Trophoblast cell (in vitro differentiated cells and primary cell): ENCODE results near the gene NALCN.

Source experiments
- DNase-seq, 2 donors: peaks; one replicate each; pipeline ENCODE4 v3.0.0-alpha.2; 2016
- H2AFZ ChIP-seq: 2 replicates; pipeline ENCODE4 v1.6.1; 2013; ENCODE audit warnings: low read length, moderate library complexity, mild to moderate bottlenecking; ENCODE audit not compliant: insufficient read depth, poor library complexity
- H2AK5ac ChIP-seq: 2 replicates; pipeline ENCODE4 v1.6.1; 2013; ENCODE audit warnings: mild to moderate bottlenecking, low read length
- H2BK120ac ChIP-seq: 2 replicates; pipeline ENCODE4 v1.6.1; 2013; ENCODE audit warnings: low read length, mild to moderate bottlenecking, moderate library complexity; ENCODE audit not compliant: insufficient read depth, poor library complexity
- H2BK12ac ChIP-seq: 2 replicates; pipeline ENCODE4 v1.6.1; 2013; ENCODE audit warnings: mild to moderate bottlenecking, low read length, moderate library complexity
- H2BK5ac ChIP-seq: 2 replicates; pipeline ENCODE4 v1.6.1; 2013; ENCODE audit warnings: low read length, low read depth, moderate library complexity, mild to moderate bottlenecking; ENCODE audit not compliant: poor library complexity
- H3K14ac ChIP-seq: 2 replicates; pipeline ENCODE4 v1.6.1; 2013; ENCODE audit warnings: mild to moderate bottlenecking, low read length
- H3K18ac ChIP-seq: 2 replicates; pipeline ENCODE4 v1.6.1; 2013; ENCODE audit warnings: mild to moderate bottlenecking, low read length
- H3K23ac ChIP-seq: 2 replicates; pipeline ENCODE4 v1.6.1; 2013; ENCODE audit warnings: low read length
- H3K27ac ChIP-seq: 2 replicates; pipeline ENCODE4 v1.5.1; 2013; ENCODE audit warnings: low read depth, mild to moderate bottlenecking, inconsistent platforms, low read length, moderate library complexity
- H3K27me3 ChIP-seq: 2 replicates; pipeline ENCODE4 v1.6.1; 2013; ENCODE audit warnings: inconsistent platforms, mild to moderate bottlenecking, low read length, moderate library complexity; ENCODE audit not compliant: insufficient read depth
- H3K36me3 ChIP-seq, 2 experiments: 1 replicate in 1 of 2; 2 replicates in 1 of 2; pipeline ENCODE4 v1.6.1; 2013; ENCODE audit warnings: low read length in 2 of 2, mild to moderate bottlenecking in 2 of 2, moderate library complexity in 1 of 2; ENCODE audit not compliant: insufficient read depth in 2 of 2, control insufficient read depth in 1 of 2
- H3K4ac ChIP-seq: 2 replicates; pipeline ENCODE4 v1.6.1; 2013; ENCODE audit warnings: low read depth, mild to moderate bottlenecking, low read length, moderate library complexity
- H3K4me1 ChIP-seq, 2 experiments: 1 replicate in 1 of 2; 2 replicates in 1 of 2; pipeline ENCODE4 v1.6.1; 2013; ENCODE audit warnings: low read length in 2 of 2, mild to moderate bottlenecking in 2 of 2, moderate library complexity in 1 of 2; ENCODE audit not compliant: insufficient read depth in 2 of 2, control insufficient read depth in 1 of 2
- H3K4me2 ChIP-seq: 2 replicates; pipeline ENCODE4 v1.6.1; 2013; ENCODE audit warnings: inconsistent platforms, mild to moderate bottlenecking, low read length, moderate library complexity
- H3K4me3 ChIP-seq: 2 replicates; pipeline ENCODE4 v1.5.1; 2013; ENCODE audit warnings: mild to moderate bottlenecking, low read depth, low read length, inconsistent platforms
- H3K79me1 ChIP-seq: one replicate; pipeline ENCODE4 v1.6.1; 2013; ENCODE audit warnings: low read length
- H3K79me2 ChIP-seq: 2 replicates; pipeline ENCODE4 v1.6.1; 2013; ENCODE audit warnings: low read length, mild to moderate bottlenecking; ENCODE audit not compliant: control insufficient read depth, insufficient read depth, poor library complexity
- H3K9ac ChIP-seq: 2 replicates; pipeline ENCODE4 v1.6.1; 2013; ENCODE audit warnings: mild to moderate bottlenecking, low read length
- H3K9me3 ChIP-seq: 2 replicates; pipeline ENCODE4 v1.6.1; 2013; ENCODE audit warnings: low read depth, mild to moderate bottlenecking, control low read depth, inconsistent platforms, low read length; ENCODE audit not compliant: insufficient read depth
- H4K12ac ChIP-seq: 2 replicates; pipeline ENCODE4 v1.6.1; 2013; ENCODE audit warnings: low read depth, mild to moderate bottlenecking, low read length, moderate library complexity
- H4K8ac ChIP-seq: 2 replicates; pipeline ENCODE4 v1.6.1; 2013; ENCODE audit warnings: low read depth, mild to moderate bottlenecking, low read length, moderate library complexity
- H4K91ac ChIP-seq: one replicate; pipeline ENCODE4 v1.6.1; 2013; ENCODE audit warnings: low read depth, mild to moderate bottlenecking, low read length, moderate library complexity
- WGBS: extraction: QIAGEN DNeasy Blood & Tissue Kit; methylation state at CpG from one replicate; pipeline ENCODE4 v1.1.7; 2013; ENCODE audit warnings: missing lambda C conversion rate; ENCODE audit not compliant: insufficient read length, insufficient coverage; ENCODE audit errors: extremely low coverage; 5-methylcytosine and 5-hydroxymethylcytosine counted together

Gene NALCN

DNA sequence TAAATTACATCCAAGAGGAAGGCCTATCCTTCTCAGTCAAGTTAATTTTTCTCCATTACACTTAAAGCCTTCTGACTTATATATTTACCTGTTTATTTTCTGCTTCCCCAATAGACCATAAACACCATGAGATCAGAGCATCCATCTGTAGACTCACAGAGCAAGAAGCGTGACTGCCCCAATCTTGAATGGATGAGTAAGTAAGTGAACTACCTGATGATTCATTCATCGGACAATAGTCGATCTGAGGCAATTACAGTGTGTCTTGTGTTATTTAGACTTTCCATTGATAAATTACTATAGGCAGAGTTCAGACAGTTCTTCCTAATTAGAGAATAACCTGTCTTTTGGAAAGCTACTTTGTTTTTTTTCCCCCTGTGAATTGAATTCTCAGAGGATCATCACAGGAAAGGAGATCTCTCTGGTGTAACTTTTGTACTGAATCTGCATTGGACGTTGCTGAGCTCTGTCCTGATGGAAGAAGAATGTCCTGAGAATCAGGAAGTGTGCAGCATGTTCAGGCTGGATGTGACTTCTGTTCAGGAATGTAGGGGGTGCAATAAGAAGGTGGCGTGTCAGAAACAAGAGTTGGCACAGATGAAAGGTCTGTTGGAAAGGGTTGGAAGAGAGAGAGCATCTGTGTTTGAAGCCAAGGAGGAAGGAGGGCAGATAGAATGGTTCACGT lies 367.0 kb downstream of the NALCN start:
- H3K4me2 ChIP-seq, result no peak overlapping the region

DNA sequence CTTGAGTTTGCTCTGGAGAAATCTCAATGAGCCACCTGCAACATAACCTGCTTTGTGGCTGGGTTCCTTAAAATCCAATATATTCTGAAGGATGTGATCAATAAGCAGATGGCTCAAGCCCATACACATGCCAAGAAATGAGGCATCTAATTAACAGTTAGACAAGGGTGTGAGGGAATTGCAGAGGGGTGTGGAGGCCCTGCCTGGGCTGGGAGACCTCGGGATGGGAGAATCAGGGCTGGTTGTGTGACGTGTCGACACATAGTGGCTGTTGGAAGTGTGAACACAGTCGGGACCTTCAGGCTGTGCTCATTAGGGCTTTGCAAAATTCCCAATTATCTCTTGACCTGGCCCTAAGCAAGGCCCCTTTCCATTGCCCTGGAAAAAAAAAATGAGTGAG lies 379.8 kb downstream of the NALCN start:
- Histone ChIP-seq H2AK5ac (no peak overlapping the region), H3K36me3 (no peaks in the 10 kb centered on the region), H3K9me3 (no peaks in the 10 kb centered on the region), H2BK5ac (no peak overlapping the region), H2BK120ac (no peak overlapping the region), H3K79me2 (no peaks in the 10 kb centered on the region), H4K12ac (no peak overlapping the region), H4K91ac (no peak overlapping the region), H2AFZ (no peak overlapping the region), H3K4ac (no peak overlapping the region), H2BK12ac (no peak overlapping the region), H3K27me3 (no peaks in the 10 kb centered on the region), H3K4me1 (no peaks in the 10 kb centered on the region), H3K23ac (no peak overlapping the region), H3K14ac (no peak overlapping the region), H3K27ac (no peak overlapping the region), H3K18ac (no peak overlapping the region), H3K4me3 (no peak overlapping the region), H4K8ac (no peak overlapping the region), H3K4me2 (no peak overlapping the region), H3K9ac (no peak overlapping the region), H3K79me1 (no peaks in the 10 kb centered on the region)
- no peak for DNase-seq
- WGBS, result no CpG with 5 or more reads among the region's 4 CpGs

More for the DNA sequence above, 367.0 kb downstream of the NALCN start:
- no peaks in the 10 kb centered on the region for H3K79me2 ChIP-seq
- no peak overlapping the region for H4K91ac ChIP-seq
- H3K27me3 ChIP-seq, result no peaks in the 10 kb centered on the region
- H3K36me3 ChIP-seq, result no peaks in the 10 kb centered on the region
- no peak overlapping the region for H4K12ac ChIP-seq
- no peak overlapping the region for H3K18ac ChIP-seq
- no peak overlapping the region for H3K4ac ChIP-seq
- no peaks in the 10 kb centered on the region for H3K79me1 ChIP-seq
- H3K23ac ChIP-seq, result no peak overlapping the region
- H3K9ac ChIP-seq, result no peak overlapping the region
- H3K4me3 ChIP-seq, result no peak overlapping the region
- no peak for DNase-seq
- no peak overlapping the region for H3K14ac ChIP-seq
- no peak overlapping the region for H2AK5ac ChIP-seq
- H2BK12ac ChIP-seq, result no peak overlapping the region
- H3K4me1 ChIP-seq, result no peaks in the 10 kb centered on the region
- H3K27ac ChIP-seq, result no peak overlapping the region
- no peak overlapping the region for H4K8ac ChIP-seq
- no peaks in the 10 kb centered on the region for H3K9me3 ChIP-seq
- WGBS, result no CpG with 5 or more reads among the region's 6 CpGs
- H2BK120ac ChIP-seq, result no peak overlapping the region
- H2BK5ac ChIP-seq, result no peak overlapping the region
- H2AFZ ChIP-seq, result no peak overlapping the region

DNA sequence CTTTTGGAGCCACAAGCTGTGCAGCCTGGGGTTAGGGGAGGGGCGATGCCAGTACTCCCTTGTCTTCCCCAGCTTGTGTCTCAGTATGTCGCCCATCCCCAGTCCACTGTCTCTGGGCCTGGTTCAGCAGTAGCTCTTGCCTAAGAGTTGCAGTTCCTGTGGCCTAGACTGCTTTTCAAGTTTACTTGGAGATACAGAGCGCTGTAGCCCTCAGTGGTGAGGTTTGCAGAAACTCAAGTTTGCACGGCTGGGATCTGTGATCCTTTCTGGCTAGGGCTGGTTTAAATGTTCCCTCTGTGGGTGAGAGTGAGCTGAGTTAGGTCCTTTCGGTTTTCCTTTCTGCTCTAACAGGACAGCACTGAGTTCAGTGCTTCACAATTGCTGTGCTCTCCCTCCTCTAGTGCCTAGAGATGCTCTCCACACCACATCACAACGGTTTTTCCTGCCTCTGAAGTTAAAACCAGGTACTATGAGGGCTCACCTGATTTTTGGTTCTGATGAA lies 381.1 kb downstream of the NALCN start:
- no peak overlapping the region for H3K27ac ChIP-seq
- no peak overlapping the region for H3K14ac ChIP-seq
- H2AFZ ChIP-seq, result no peak overlapping the region
- H3K36me3 ChIP-seq, result no peaks in the 10 kb centered on the region
- H2BK120ac ChIP-seq, result no peak overlapping the region
- H3K79me2 ChIP-seq, result no peaks in the 10 kb centered on the region
- no peak overlapping the region for H3K23ac ChIP-seq
- no peak overlapping the region for H3K18ac ChIP-seq
- no peak overlapping the region for H2BK5ac ChIP-seq
- no peaks in the 10 kb centered on the region for H3K9me3 ChIP-seq
- H3K4me1 ChIP-seq, result no peaks in the 10 kb centered on the region
- no peak overlapping the region for H4K8ac ChIP-seq
- no peak overlapping the region for H4K91ac ChIP-seq
- H2BK12ac ChIP-seq, result no peak overlapping the region
- H4K12ac ChIP-seq, result no peak overlapping the region
- no peaks in the 10 kb centered on the region for H3K27me3 ChIP-seq
- DNase-seq, result no peak
- H2AK5ac ChIP-seq, result no peak overlapping the region
- no peaks in the 10 kb centered on the region for H3K79me1 ChIP-seq
- H3K4me3 ChIP-seq, result no peak overlapping the region
- H3K4me2 ChIP-seq, result no peak overlapping the region
- no peak overlapping the region for H3K4ac ChIP-seq
- no CpG with 5 or more reads among the region's 6 CpGs for WGBS
- H3K9ac ChIP-seq, result no peak overlapping the region

DNA sequence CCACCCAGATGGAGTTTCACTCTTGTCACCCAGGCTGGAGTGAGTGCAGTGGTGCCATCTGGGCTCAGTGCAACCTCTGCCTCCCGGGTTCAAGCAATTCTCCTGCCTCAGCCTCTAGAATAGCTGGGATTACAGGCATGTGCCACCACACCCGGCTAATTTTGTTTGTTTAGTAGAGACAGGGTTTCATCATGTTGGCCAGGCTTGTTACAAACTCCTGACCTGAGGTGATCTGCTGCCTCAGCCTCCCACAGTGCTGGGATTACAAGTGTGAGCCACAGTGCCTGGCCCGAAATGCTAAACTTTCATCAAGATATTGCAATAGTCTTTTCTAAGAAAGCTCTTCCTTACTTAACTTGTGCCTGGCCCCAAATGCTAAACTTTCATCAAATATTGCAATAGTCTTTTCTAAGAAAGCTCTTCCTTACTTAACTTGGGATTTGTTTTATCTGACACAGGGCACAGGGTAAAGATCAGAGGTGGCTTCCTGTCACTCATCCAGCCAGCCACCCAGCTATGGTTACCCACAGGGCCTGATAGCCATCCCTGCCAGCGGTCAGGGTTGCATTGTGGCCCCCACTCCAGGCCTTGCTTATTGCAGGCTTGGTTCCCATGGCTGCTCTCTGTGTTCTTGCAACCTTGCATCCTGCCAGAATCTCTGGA lies 389.4 kb downstream of the NALCN start:
- H2BK5ac ChIP-seq, result no peak overlapping the region
- H2BK120ac ChIP-seq, result no peak overlapping the region
- H3K27me3 ChIP-seq, result no peaks in the 10 kb centered on the region
- H3K9ac ChIP-seq, result no peak overlapping the region
- H3K4me3 ChIP-seq, result no peak overlapping the region
- H3K14ac ChIP-seq, result no peak overlapping the region
- DNase-seq, result no peak
- no peaks in the 10 kb centered on the region for H3K4me1 ChIP-seq
- H2AK5ac ChIP-seq, result no peak overlapping the region
- no peak overlapping the region for H3K27ac ChIP-seq
- H2AFZ ChIP-seq, result no peak overlapping the region
- H3K4ac ChIP-seq, result no peak overlapping the region
- H3K4me2 ChIP-seq, result no peak overlapping the region
- no peaks in the 10 kb centered on the region for H3K9me3 ChIP-seq
- H2BK12ac ChIP-seq, result no peak overlapping the region
- no peak overlapping the region for H4K91ac ChIP-seq
- WGBS, result no CpG with 5 or more reads among the region's 4 CpGs
- H3K23ac ChIP-seq, result no peak overlapping the region
- H4K8ac ChIP-seq, result no peak overlapping the region
- H4K12ac ChIP-seq, result no peak overlapping the region
- H3K79me2 ChIP-seq, result no peaks in the 10 kb centered on the region
- H3K18ac ChIP-seq, result no peak overlapping the region
- no peaks in the 10 kb centered on the region for H3K79me1 ChIP-seq
- H3K36me3 ChIP-seq, result no peaks in the 10 kb centered on the region
